ENCODE measurements around the gene INSYN2A. TPM values are rescaled to one million over a fixed set of nuclear protein-coding genes. Genes with fewer than 3 reads are reported as not detected.

Gene INSYN2A
- total RNA-seq, 4 donors from 2014 or later, result 0.27 TPM; not detected in 3

DNA sequence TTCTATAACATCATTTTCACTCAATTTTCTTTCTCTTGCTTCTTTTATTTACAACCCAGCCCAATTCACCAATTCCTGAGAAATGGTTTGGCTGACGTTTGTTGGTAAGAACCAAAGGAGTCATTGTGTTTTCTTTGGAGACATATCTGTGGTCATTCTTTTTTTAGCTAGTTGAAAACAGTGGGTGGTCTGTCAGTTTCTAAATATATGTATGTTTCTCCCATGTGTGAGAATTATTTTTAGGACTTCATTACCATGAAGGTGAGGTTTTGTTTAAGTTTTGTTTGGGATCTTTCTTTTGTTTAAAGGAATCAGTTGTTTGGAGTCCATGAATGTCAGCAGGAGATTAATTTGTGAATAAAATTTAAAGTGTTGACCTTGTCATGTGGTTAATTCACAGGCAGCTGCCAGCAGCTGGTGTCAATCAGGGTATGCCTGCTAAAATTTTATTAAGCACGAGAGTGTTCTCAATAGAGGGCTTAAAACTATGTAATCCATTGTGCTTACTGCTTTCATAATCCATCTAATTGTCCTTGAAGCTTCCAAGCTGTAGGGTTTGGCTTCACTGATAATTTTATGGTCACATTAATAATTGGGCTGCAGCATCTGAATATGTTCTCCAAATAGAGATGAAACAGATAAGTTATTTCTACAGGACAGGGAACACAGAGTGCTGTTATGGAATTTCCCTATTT, 38.7 kb downstream of the INSYN2A start:
- H3K27ac ChIP-seq, result no peak overlapping the region
- DNase-seq, result no peak
- H3K4me3 ChIP-seq, result no peak overlapping the region

GRCh38 chr10:127157089-127157488, 39.3 kb downstream of the INSYN2A start:
- TF ChIP-seq EP300 (IDR thresholded peaks at IDR 0.05; ENCODE audit: low read depth), result no peak
- TF ChIP-seq, protein P1, sequence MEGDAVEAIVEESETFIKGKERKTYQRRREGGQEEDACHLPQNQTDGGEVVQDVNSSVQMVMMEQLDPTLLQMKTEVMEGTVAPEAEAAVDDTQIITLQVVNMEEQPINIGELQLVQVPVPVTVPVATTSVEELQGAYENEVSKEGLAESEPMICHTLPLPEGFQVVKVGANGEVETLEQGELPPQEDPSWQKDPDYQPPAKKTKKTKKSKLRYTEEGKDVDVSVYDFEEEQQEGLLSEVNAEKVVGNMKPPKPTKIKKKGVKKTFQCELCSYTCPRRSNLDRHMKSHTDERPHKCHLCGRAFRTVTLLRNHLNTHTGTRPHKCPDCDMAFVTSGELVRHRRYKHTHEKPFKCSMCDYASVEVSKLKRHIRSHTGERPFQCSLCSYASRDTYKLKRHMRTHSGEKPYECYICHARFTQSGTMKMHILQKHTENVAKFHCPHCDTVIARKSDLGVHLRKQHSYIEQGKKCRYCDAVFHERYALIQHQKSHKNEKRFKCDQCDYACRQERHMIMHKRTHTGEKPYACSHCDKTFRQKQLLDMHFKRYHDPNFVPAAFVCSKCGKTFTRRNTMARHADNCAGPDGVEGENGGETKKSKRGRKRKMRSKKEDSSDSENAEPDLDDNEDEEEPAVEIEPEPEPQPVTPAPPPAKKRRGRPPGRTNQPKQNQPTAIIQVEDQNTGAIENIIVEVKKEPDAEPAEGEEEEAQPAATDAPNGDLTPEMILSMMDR (IDR thresholded peaks at IDR 0.05), result no peak
- no peak for TF ChIP-seq POLR2A (IDR thresholded peaks at IDR 0.05)
- no peak for TF ChIP-seq POLR2AphosphoS5 (IDR thresholded peaks at IDR 0.05)
- Histone ChIP-seq H3K9me3 (no peaks in the 10 kb centered on the region), H3K27me3 (no peaks in the 10 kb centered on the region), H3K36me3 (no peaks in the 10 kb centered on the region), H3K4me3 (no peak overlapping the region), H3K4me1 (no peaks in the 10 kb centered on the region), H3K27ac (no peak overlapping the region)
- 94 to 95% methylated on average over 4 of the region's 4 CpGs for WGBS, 2 donors (ENCODE audit: low coverage in 1 of 2)
- intact Hi-C loops (cut with DNase I; ENCODE audit: low total_unique reads), result loop anchor here (10.0 kb wide), 1 partner anchor 1378 kb away; no protein-coding TSS in a partner anchor
- no peak for DNase-seq
- in situ Hi-C loops (cut with MboI; ENCODE audit: low pct_ligation_motif_present in 1 of 4, low pct_unique_long_range_greater_than_20kb in 1 of 4, low sequenced_read_pairs in 3 of 4), result no loop called here

More for the DNA sequence above, 38.7 kb downstream of the INSYN2A start:
- Histone ChIP-seq H3K36me3 (no peaks in the 10 kb centered on the region), H3K9me3 (no peaks in the 10 kb centered on the region), H3K27me3 (no peaks in the 10 kb centered on the region), H3K4me1 (no peaks in the 10 kb centered on the region)
- in situ Hi-C loops (cut with MboI; ENCODE audit: low pct_ligation_motif_present in 1 of 4, low pct_unique_long_range_greater_than_20kb in 1 of 4, low sequenced_read_pairs in 3 of 4) (no loop called here), intact Hi-C loops (cut with DNase I; ENCODE audit: low total_unique reads) (loop anchor here (10.0 kb wide), 1 partner anchor 1377 kb away; no protein-coding TSS in a partner anchor)
- TF ChIP-seq, protein P1 (IDR thresholded peaks at IDR 0.05), result no peak
- peak in 1 of 3 donors; percentile 7 for TF ChIP-seq POLR2AphosphoS5 (IDR thresholded peaks at IDR 0.05)
- 50 to 63% methylated on average over 1 to 2 of the region's 2 CpGs for whole genome bisulfite sequencing, 2 donors (ENCODE audit: low coverage in 1 of 2)

DNA sequence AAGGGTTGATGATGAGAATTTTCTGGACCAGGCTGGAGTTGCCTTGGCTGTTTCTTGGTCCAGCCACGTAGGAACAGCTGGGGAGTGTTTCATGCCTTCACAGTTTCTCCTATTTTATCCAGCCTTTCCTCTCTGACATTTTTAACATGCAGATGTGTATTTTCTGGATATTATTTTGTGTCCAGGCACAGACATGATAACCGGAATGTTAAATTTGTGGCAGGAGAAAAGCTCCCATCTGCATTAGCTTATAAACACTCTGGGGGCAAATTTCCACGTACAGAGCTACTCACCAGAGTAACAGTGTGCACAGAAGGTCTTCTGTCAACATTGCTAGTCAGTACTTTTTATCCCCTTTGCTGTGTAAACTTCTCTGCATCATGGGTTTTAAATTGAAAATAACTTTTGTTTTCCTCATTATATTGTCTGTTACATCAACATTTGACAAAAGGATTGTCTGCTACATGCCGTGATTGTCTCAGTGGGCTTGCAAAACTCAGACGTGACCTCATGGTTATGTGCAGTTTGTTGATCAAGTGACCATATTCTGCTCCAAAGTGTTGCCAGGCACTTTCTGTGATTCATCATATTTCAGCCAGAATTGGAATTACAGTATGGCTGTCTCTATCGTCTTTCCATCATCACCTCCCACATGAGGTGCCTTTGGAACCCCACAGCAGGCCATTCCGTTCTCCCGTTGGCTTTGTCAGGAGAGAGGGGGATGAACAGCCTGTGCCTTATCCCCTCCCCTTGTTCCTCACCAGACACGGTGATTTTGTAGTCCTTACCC, 41.4 kb downstream of the INSYN2A start:
- Histone ChIP-seq H3K27me3 (no peaks in the 10 kb centered on the region), H3K27ac (no peak overlapping the region), H3K36me3 (no peaks in the 10 kb centered on the region), H3K4me3 (no peak overlapping the region), H3K4me1 (no peaks in the 10 kb centered on the region), H3K9me3 (no peaks in the 10 kb centered on the region)
- in situ Hi-C loops (cut with MboI; ENCODE audit: low pct_ligation_motif_present in 1 of 4, low pct_unique_long_range_greater_than_20kb in 1 of 4, low sequenced_read_pairs in 3 of 4), result no loop called here
- no peak for DNase-seq
- intact Hi-C loops (cut with DNase I; ENCODE audit: low total_unique reads), result loop anchor here (10.0 kb wide), 1 partner anchor 1380 kb away; no protein-coding TSS in a partner anchor
- TF ChIP-seq EP300 (IDR thresholded peaks at IDR 0.05; ENCODE audit: low read depth) (no peak), POLR2AphosphoS5 (IDR thresholded peaks at IDR 0.05) (no peak), POLR2A (IDR thresholded peaks at IDR 0.05) (no peak)
- TF ChIP-seq, protein P1 (IDR thresholded peaks at IDR 0.05), result no peak
- 73 to 97% methylated on average over 6 to 9 of the region's 9 CpGs for WGBS, 2 donors (ENCODE audit: low coverage in 1 of 2)

DNA sequence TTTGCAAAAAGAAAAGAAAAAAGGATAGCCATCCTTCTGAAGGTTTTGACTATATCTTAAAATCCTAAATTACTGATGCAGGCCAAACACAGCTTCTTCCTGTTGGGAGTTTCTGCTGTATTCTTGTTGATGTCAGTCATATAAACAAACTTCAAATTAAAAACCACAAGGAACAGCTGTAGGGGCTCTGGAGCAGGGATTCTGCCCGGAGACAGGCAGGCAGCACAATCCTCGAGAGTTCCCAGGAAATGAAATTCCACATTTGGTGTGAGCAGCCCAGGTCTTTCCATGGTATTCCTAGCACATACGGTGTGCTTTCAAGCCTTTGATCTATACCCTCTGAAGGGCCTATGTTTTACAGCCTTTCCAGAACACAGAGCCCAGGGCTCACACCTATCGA, 43.2 kb downstream of the INSYN2A start:
- no peak for DNase-seq
- no peak overlapping the region for H3K27ac ChIP-seq
- 71% methylated on average over 4 of the region's 4 CpGs; no CpG with 5 or more reads in 1 of the 2 donors for WGBS, 2 donors (ENCODE audit: low coverage in 1 of 2)
- no peaks in the 10 kb centered on the region for H3K36me3 ChIP-seq
- no peaks in the 10 kb centered on the region for H3K4me1 ChIP-seq
- no peak overlapping the region for H3K4me3 ChIP-seq
- H3K27me3 ChIP-seq, result no peaks in the 10 kb centered on the region
- H3K9me3 ChIP-seq, result no peaks in the 10 kb centered on the region
- in situ Hi-C loops (cut with MboI; ENCODE audit: low pct_ligation_motif_present in 1 of 4, low pct_unique_long_range_greater_than_20kb in 1 of 4, low sequenced_read_pairs in 3 of 4), result no loop called here
- intact Hi-C loops (cut with DNase I; ENCODE audit: low total_unique reads), result loop anchor here (10.0 kb wide), 1 partner anchor 1382 kb away; no protein-coding TSS in a partner anchor
- TF ChIP-seq POLR2AphosphoS5 (IDR thresholded peaks at IDR 0.05), result no peak
- TF ChIP-seq EP300 (IDR thresholded peaks at IDR 0.05; ENCODE audit: low read depth), result no peak
- TF ChIP-seq POLR2A (IDR thresholded peaks at IDR 0.05), result no peak
- TF ChIP-seq, protein P1 (IDR thresholded peaks at IDR 0.05), result no peak
